CD4-positive, alpha-beta T cell treated with Interleukin-4 for 4 hours (primary cell): ENCODE data around the gene SPRED1.

Source experiments
- DNase-seq: peaks from one replicate; pipeline ENCODE4 v3.0.0-alpha.2; 2020

The SPRED1 gene

GRCh38 chr15:38369936-38370478 lies 117.4 kb downstream of the SPRED1 start:
- DNase-seq, result no peak

- no peak for DNase-seq
These were observed 120.4 kb downstream of the SPRED1 start for GRCh38 chr15:38373016-38373415.

GRCh38 chr15:38374029-38374428 lies 121.4 kb downstream of the SPRED1 start:
- no peak for DNase-seq

GRCh38 chr15:38374556-38374955 lies 121.9 kb downstream of the SPRED1 start:
- DNase-seq, result no peak

GRCh38 chr15:38376081-38376480 lies 123.4 kb downstream of the SPRED1 start:
- no peak for DNase-seq

- DNase-seq, result no peak
These were observed 125.0 kb downstream of the SPRED1 start for GRCh38 chr15:38377636-38378035.

- DNase-seq, result no peak
These were observed 125.5 kb downstream of the SPRED1 start for GRCh38 chr15:38378161-38378560.

GRCh38 chr15:38389924-38390542 lies 137.4 kb downstream of the SPRED1 start:
- peak; percentile 58 for DNase-seq

GRCh38 chr15:38391191-38391590 lies 138.6 kb downstream of the SPRED1 start:
- no peak for DNase-seq

- no peak for DNase-seq
These were observed 145.5 kb downstream of the SPRED1 start for GRCh38 chr15:38398134-38398533.

GRCh38 chr15:38401106-38401505 lies 148.5 kb downstream of the SPRED1 start:
- no peak for DNase-seq

- DNase-seq, result no peak
These were observed 149.1 kb downstream of the SPRED1 start for GRCh38 chr15:38401701-38402100.

- no peak for DNase-seq
These were observed 153.8 kb downstream of the SPRED1 start for GRCh38 chr15:38406436-38406835.
